Heart right ventricle (tissue), 16 donors: ENCODE results near the gene SNX1. TPM values are rescaled to one million over a fixed set of nuclear protein-coding genes. Genes with fewer than 3 reads are reported as not detected.

Experiments used
- ATAC-seq, 8 donors: fragments of 200-7000 bp; cut with Tn5 transposase; one replicate each; pipeline ENCODE4 v1.9.1; 2020; ENCODE audit warnings: mild to moderate bottlenecking in 8 of 8, moderate library complexity in 8 of 8, moderate number of reproducible peaks in 1 of 8
- DNase-seq, 2 donors: peaks; one replicate each; pipeline ENCODE4 v3.0.0-alpha.2; 2020
- H3K27ac ChIP-seq, 10 donors: fragments of 200-600 bp; sonication (generic) in 2 of 10; one replicate each; pipeline versions ENCODE4 v1.5.0 to v1.8.0; 2020 to 2022; ENCODE audit warnings: mild to moderate bottlenecking in 3 of 10
- H3K27me3 ChIP-seq, 7 donors: fragments of 200-600 bp; one replicate each; pipeline ENCODE4 v1.8.0; 2021 to 2022; ENCODE audit warnings: mild to moderate bottlenecking in 2 of 7
- H3K36me3 ChIP-seq, 9 donors: fragments of 200-600 bp; sonication (generic) in 1 of 9; one replicate each; pipeline versions ENCODE4 v1.5.0 to v1.8.0; 2020 to 2022; ENCODE audit warnings: mild to moderate bottlenecking in 2 of 9
- H3K4me1 ChIP-seq, 9 donors: fragments of 200-600 bp; sonication (generic) in 1 of 9; one replicate each; pipeline versions ENCODE4 v1.5.0 to v1.8.0; 2020 to 2022; ENCODE audit warnings: mild to moderate bottlenecking in 4 of 9
- H3K4me3 ChIP-seq, 10 donors: fragments of 200-600 bp; sonication (generic) in 2 of 10; one replicate each; pipeline versions ENCODE4 v1.5.0 to v1.8.0; 2020 to 2022; ENCODE audit warnings: mild to moderate bottlenecking in 7 of 10, moderate library complexity in 2 of 10
- H3K9me3 ChIP-seq, 11 donors: fragments of 200-600 bp in 10 of 11; sonication (generic) in 2 of 11; one replicate each; pipeline versions ENCODE4 v1.5.0 to v1.8.0; 2013 to 2022; ENCODE audit warnings: mild to moderate bottlenecking in 2 of 11, control low read depth in 1 of 11, moderate library complexity in 1 of 11
- WGBS, 2 donors: extraction: QIAGEN DNeasy Blood & Tissue Kit; methylation state at CpG; one replicate each; pipeline ENCODE4 v1.1.7; 2013; ENCODE audit warnings: inconsistent platforms in 1 of 2; 5-methylcytosine and 5-hydroxymethylcytosine counted together
- intact Hi-C, 10 donors: fragments of 100-400 bp; cut with DNase I; formaldehyde crosslinking; loops; one replicate each; pipeline versions ENCODE4 v1.11.1 to v1.14.2; 2022
- polyA plus RNA-seq, 2 donors: library from polyadenylated mRNA; stranded (reverse); fragments of 200-250 nt; gene quantifications; one replicate each; pipeline ENCODE4 v1.2.3, GENCODE V29; 2013
- total RNA-seq, 10 donors: library from RNA; stranded (reverse); fragmentation: NEBNext Ultra II Directional in 3 of 10; extraction: Animal tissue kit (Norgen Biotek cat#: 25700) in 3 of 10; gene quantifications; one replicate each; pipeline versions ENCODE4 v1.2.1 to v1.2.4, GENCODE V29; 2021 to 2023
- TF ChIP-seq, protein P1 (sequence below), 9 donors: fragments of 200-600 bp; sonication (generic) in 2 of 9; IDR thresholded peaks; one replicate each; pipeline versions ENCODE4 v1.5.0 to v1.8.0; 2021 to 2022; ENCODE audit warnings: antibody characterized with exemption in 9 of 9, mild to moderate bottlenecking in 5 of 9, moderate library complexity in 1 of 9
- donor health status: Arrhythmogenic right ventricular cardiomyopathy.
- donor health status: ischemic (EF 13 %, LVEDD 7.1; RV severe dilation, severe dysfunction).
- donor health status: healthy with polysubstance abuse.
- donor health status: DM: no; HTN: yes; CAD: no.
- donor health status: DM: no; HTN: no; CAD: no.
- donor health status: ischemic (EF 25% LVEDD 6.9; RV normal size, moderate dysfunction).
- donor health status: ischemic (EF 25% LVEDD 5.7; RV mildly dilated, moderate dysfunction).
- donor health status: healthy.
- donor health status: DM: yes; HTN: yes; CAD: no.
- donor health status: Ischemic cardiomyopathy.
- donor health status: ischemic (EF 35%, LVEDD 5.7; RV mildly dilated, moderate dysfunction).
- donor health status: nonischemic (EF 11% LVEDD 7.7; RV severe dilation, severe dysfunction).
- donor health status: DM: yes; HTN: yes; CAD: no.
- donor health status: PGD.
- donor health status: ischemic (EF 29% LVEDD 5.4; RV normal size, mild dysfunction).
- donor health status: nonischemic (EF 23%, LVEDD 6.1; RV moderate dilation, normal function).

The SNX1 gene
- total and polyA plus RNA-seq, 12 donors: 44.9 to 110 (median 88.7) TPM

DNA sequence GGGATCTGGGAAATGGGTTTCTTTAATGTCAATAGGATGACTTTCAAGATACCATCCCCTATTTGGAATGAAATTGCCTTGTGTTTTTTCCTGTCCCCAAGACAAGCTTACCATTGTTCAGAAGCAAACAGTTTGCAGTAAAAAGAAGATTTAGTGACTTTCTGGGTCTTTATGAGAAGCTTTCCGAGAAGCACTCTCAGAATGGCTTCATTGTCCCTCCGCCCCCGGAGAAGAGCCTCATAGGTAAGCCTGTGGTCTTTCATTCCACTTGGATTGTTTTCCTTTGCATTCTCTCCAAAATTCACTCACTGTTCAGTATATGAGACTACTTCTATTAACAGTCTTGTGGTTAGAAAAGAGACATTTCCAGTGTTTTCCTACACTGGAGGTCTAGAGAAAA is 30.2 kb downstream of the SNX1 start:
- Histone ChIP-seq H3K27ac (no peak overlapping the region), H3K9me3 (no peaks in the 10 kb centered on the region), H3K36me3 (peaks cover 0 to 100% (median 71%) of the 10 kb centered on the region in 9 donors), H3K4me3 (no peak overlapping the region), H3K27me3 (no peaks in the 10 kb centered on the region), H3K4me1 (peaks cover 0 to 3% (median 0%) of the 10 kb centered on the region in 9 donors)
- ATAC-seq (no peak), DNase-seq (no peak)
- TF ChIP-seq, protein P1, sequence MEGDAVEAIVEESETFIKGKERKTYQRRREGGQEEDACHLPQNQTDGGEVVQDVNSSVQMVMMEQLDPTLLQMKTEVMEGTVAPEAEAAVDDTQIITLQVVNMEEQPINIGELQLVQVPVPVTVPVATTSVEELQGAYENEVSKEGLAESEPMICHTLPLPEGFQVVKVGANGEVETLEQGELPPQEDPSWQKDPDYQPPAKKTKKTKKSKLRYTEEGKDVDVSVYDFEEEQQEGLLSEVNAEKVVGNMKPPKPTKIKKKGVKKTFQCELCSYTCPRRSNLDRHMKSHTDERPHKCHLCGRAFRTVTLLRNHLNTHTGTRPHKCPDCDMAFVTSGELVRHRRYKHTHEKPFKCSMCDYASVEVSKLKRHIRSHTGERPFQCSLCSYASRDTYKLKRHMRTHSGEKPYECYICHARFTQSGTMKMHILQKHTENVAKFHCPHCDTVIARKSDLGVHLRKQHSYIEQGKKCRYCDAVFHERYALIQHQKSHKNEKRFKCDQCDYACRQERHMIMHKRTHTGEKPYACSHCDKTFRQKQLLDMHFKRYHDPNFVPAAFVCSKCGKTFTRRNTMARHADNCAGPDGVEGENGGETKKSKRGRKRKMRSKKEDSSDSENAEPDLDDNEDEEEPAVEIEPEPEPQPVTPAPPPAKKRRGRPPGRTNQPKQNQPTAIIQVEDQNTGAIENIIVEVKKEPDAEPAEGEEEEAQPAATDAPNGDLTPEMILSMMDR (IDR thresholded peaks at IDR 0.05): no peak
- intact Hi-C loops: no loop called here
- 81 to 84% methylated on average over 3 of the region's 3 CpGs for WGBS, 2 donors

- TF ChIP-seq, protein P1 (IDR thresholded peaks at IDR 0.05): no peak
- H3K4me3 ChIP-seq: no peak overlapping the region
- ATAC-seq: peak in 1 of 8 donors; percentile 69
- no peaks in the 10 kb centered on the region for H3K9me3 ChIP-seq
- intact Hi-C loops: no loop called here
- peaks cover under 1 to 100% (median 71%) of the 10 kb centered on the region in 9 donors for H3K36me3 ChIP-seq
- H3K27ac ChIP-seq: peak overlapping the region in 1 of 10 donors; percentile 29
- no peaks in the 10 kb centered on the region for H3K27me3 ChIP-seq
- no peak for DNase-seq
- H3K4me1 ChIP-seq: peaks cover 0 to 15% (median 8%) of the 10 kb centered on the region in 9 donors
- 71 to 76% methylated on average over 6 of the region's 6 CpGs for WGBS, 2 donors
These were observed 31.9 kb downstream of the SNX1 start for GRCh38 chr15:64127521-64128270.

DNA sequence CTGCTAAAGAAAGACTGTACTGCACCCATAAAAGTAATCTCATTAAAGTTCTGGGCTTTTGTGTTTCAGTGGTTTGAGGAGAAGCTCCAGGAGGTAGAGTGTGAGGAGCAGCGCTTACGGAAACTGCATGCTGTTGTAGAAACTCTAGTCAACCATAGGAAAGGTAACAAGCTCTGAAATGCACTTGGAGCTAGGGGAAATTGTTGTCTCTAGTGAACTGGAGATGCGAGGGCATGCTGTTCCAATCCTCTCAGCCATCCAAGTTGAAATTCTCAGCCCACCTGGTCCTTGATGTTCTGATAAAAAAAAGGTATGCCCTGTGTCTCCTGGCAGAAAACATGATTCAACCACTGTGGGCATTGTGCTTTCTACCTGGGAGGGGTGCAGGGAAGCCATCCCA is 34.4 kb downstream of the SNX1 start:
- Histone ChIP-seq H3K4me1 (peaks cover 0 to 34% (median 23%) of the 10 kb centered on the region in 9 donors), H3K27ac (no peak overlapping the region), H3K36me3 (peaks cover 3 to 100% (median 60%) of the 10 kb centered on the region in 9 donors), H3K27me3 (no peaks in the 10 kb centered on the region), H3K9me3 (no peaks in the 10 kb centered on the region), H3K4me3 (no peak overlapping the region)
- whole genome bisulfite sequencing, 2 donors: 97 to 100% methylated on average over 3 of the region's 3 CpGs
- ATAC-seq (no peak), DNase-seq (no peak)
- intact Hi-C loops: no loop called here
- TF ChIP-seq, protein P1 (IDR thresholded peaks at IDR 0.05): no peak

DNA sequence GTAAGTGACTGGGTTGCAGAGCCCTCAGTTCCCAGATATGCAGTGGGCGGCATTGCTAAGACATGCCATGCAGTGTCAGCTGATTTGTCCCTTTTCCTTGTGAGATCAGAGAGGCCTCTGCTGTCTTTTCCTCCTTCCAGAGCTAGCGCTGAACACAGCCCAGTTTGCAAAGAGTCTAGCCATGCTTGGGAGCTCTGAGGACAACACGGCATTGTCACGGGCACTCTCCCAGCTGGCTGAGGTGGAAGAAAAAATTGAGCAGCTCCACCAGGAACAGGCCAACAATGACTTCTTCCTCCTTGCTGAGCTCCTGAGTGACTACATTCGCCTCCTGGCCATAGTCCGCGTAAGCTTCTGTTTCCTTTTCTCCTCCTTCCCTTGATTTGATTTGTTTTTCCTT is 35.8 kb downstream of the SNX1 start:
- Histone ChIP-seq H3K36me3 (peaks cover 6 to 100% (median 63%) of the 10 kb centered on the region in 9 donors), H3K4me1 (peaks cover 0 to 34% (median 23%) of the 10 kb centered on the region in 9 donors), H3K4me3 (no peak overlapping the region), H3K27ac (peak overlapping the region in 4 of 10 donors; percentile 19 to 44 (median 34)), H3K27me3 (no peaks in the 10 kb centered on the region), H3K9me3 (no peaks in the 10 kb centered on the region)
- peak in 5 of 8 donors; percentile 16 to 74 (median 48) for ATAC-seq
- 86% methylated on average over 7 of the region's 7 CpGs for WGBS, 2 donors
- TF ChIP-seq, protein P1 (IDR thresholded peaks at IDR 0.05): no peak
- intact Hi-C loops: no loop called here
- DNase-seq: no peak
